GM04503 (cell line): ENCODE measurements around the gene CNTN4.

Source experiments
- DNase-seq: peaks from one replicate; pipeline ENCODE4 v3.0.0-alpha.2; 2012; ENCODE audit warnings: low read depth

CNTN4 gene

DNA sequence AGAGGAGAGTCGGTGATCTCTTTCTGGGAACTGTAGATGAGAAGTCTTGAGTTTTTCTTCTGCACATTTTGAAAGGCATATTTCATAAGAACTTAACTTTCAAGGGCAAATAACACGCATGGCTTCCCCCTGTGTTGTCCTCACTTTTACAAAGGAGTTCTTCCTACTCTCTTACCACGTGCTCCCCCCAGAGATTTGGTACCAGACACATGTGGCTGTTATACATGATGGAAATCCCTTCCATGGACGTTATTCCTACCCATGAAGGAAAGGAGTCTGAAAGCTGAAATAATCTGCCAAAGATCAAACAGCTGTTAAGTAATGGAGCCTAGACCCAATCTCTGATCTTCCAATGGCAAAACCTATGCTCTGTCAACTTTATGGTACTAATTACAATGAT, 1007.1 kb downstream of the CNTN4 start:
- DNase-seq = no peak

GRCh38 chr3:3107181-3107580, 1008.5 kb downstream of the CNTN4 start:
- DNase-seq = no peak
